ENCODE results near the gene CELF1.

CELF1 gene

GRCh38 chr11:47446833-47447232 lies 106.1 kb downstream of the CELF1 start:
- H3K4me1 ChIP-seq (ENCODE audit: control insufficient read depth in 5 of 5, insufficient read depth in 5 of 5, low read length in 5 of 5): peaks cover 0 to 16% (median 4%) of the 10 kb centered on the region in 5 donors
- no peak overlapping the region for H3K4me3 ChIP-seq (ENCODE audit: low read depth in 1 of 5, low read length in 5 of 5)
- no peaks in the 10 kb centered on the region for H3K27me3 ChIP-seq (ENCODE audit: control insufficient read depth in 5 of 5, insufficient read depth in 4 of 5, low read length in 5 of 5)
- no peak overlapping the region for H3K9ac ChIP-seq (ENCODE audit: low read length in 5 of 5)
- H3K36me3 ChIP-seq (ENCODE audit: control insufficient read depth in 5 of 5, insufficient read depth in 5 of 5, low read length in 5 of 5): peaks cover 0 to 7% (median 2%) of the 10 kb centered on the region in 5 donors
- H3K27ac ChIP-seq (ENCODE audit: low read depth, low read length): no peak overlapping the region
- no peaks in the 10 kb centered on the region for H3K9me3 ChIP-seq (ENCODE audit: control insufficient read depth in 5 of 5, low read length in 5 of 5)

- H3K27ac ChIP-seq (ENCODE audit: low read depth, low read length): no peak overlapping the region
- peaks cover 0 to 7% (median 2%) of the 10 kb centered on the region in 5 donors for H3K36me3 ChIP-seq (ENCODE audit: control insufficient read depth in 5 of 5, insufficient read depth in 5 of 5, low read length in 5 of 5)
- H3K4me1 ChIP-seq (ENCODE audit: control insufficient read depth in 5 of 5, insufficient read depth in 5 of 5, low read length in 5 of 5): peaks cover 0 to 16% (median 4%) of the 10 kb centered on the region in 5 donors
- H3K9me3 ChIP-seq (ENCODE audit: control insufficient read depth in 5 of 5, low read length in 5 of 5): no peaks in the 10 kb centered on the region
- no peak overlapping the region for H3K4me3 ChIP-seq (ENCODE audit: low read depth in 1 of 5, low read length in 5 of 5)
- H3K27me3 ChIP-seq (ENCODE audit: control insufficient read depth in 5 of 5, insufficient read depth in 4 of 5, low read length in 5 of 5): no peaks in the 10 kb centered on the region
- no peak overlapping the region for H3K9ac ChIP-seq (ENCODE audit: low read length in 5 of 5)
Measured at GRCh38 chr11:47445840-47446239, 107.1 kb downstream of the CELF1 start.

GRCh38 chr11:47443817-47444216 lies 109.1 kb downstream of the CELF1 start:
- H3K27ac ChIP-seq (ENCODE audit: low read depth, low read length): no peak overlapping the region
- no peak overlapping the region for H3K9ac ChIP-seq (ENCODE audit: low read length in 5 of 5)
- no peaks in the 10 kb centered on the region for H3K9me3 ChIP-seq (ENCODE audit: control insufficient read depth in 5 of 5, low read length in 5 of 5)
- H3K4me3 ChIP-seq (ENCODE audit: low read depth in 1 of 5, low read length in 5 of 5): no peak overlapping the region
- no peaks in the 10 kb centered on the region for H3K27me3 ChIP-seq (ENCODE audit: control insufficient read depth in 5 of 5, insufficient read depth in 4 of 5, low read length in 5 of 5)
- peaks cover 0 to 7% (median 2%) of the 10 kb centered on the region in 5 donors for H3K36me3 ChIP-seq (ENCODE audit: control insufficient read depth in 5 of 5, insufficient read depth in 5 of 5, low read length in 5 of 5)
- peaks cover 0 to 16% (median 4%) of the 10 kb centered on the region in 5 donors for H3K4me1 ChIP-seq (ENCODE audit: control insufficient read depth in 5 of 5, insufficient read depth in 5 of 5, low read length in 5 of 5)

- Histone ChIP-seq H3K9me3 (ENCODE audit: control insufficient read depth in 5 of 5, low read length in 5 of 5) (no peaks in the 10 kb centered on the region), H3K4me1 (ENCODE audit: control insufficient read depth in 5 of 5, insufficient read depth in 5 of 5, low read length in 5 of 5) (peaks cover 0 to 17% (median 4%) of the 10 kb centered on the region in 5 donors), H3K36me3 (ENCODE audit: control insufficient read depth in 5 of 5, insufficient read depth in 5 of 5, low read length in 5 of 5) (peaks cover 0 to 7% (median 2%) of the 10 kb centered on the region in 5 donors), H3K4me3 (ENCODE audit: low read depth in 1 of 5, low read length in 5 of 5) (no peak overlapping the region), H3K27me3 (ENCODE audit: control insufficient read depth in 5 of 5, insufficient read depth in 4 of 5, low read length in 5 of 5) (no peaks in the 10 kb centered on the region), H3K27ac (ENCODE audit: low read depth, low read length) (no peak overlapping the region), H3K9ac (ENCODE audit: low read length in 5 of 5) (peak overlapping the region in 1 of 5 donors; percentile 20)
Measured at GRCh38 chr11:47443028-47443700, 109.8 kb downstream of the CELF1 start.

GRCh38 chr11:47442514-47442913 lies 110.4 kb downstream of the CELF1 start:
- H3K9ac ChIP-seq (ENCODE audit: low read length in 5 of 5): peak overlapping the region in 1 of 5 donors; percentile 20

GRCh38 chr11:47441421-47441820 lies 111.5 kb downstream of the CELF1 start:
- no peaks in the 10 kb centered on the region for H3K9me3 ChIP-seq (ENCODE audit: control insufficient read depth in 5 of 5, low read length in 5 of 5)
- no peaks in the 10 kb centered on the region for H3K36me3 ChIP-seq (ENCODE audit: control insufficient read depth in 5 of 5, insufficient read depth in 5 of 5, low read length in 5 of 5)
- H3K27me3 ChIP-seq (ENCODE audit: control insufficient read depth in 5 of 5, insufficient read depth in 4 of 5, low read length in 5 of 5): no peaks in the 10 kb centered on the region
- peaks cover 0 to 27% (median 12%) of the 10 kb centered on the region in 5 donors for H3K4me1 ChIP-seq (ENCODE audit: control insufficient read depth in 5 of 5, insufficient read depth in 5 of 5, low read length in 5 of 5)
- no peak overlapping the region for H3K9ac ChIP-seq (ENCODE audit: low read length in 5 of 5)
- no peak overlapping the region for H3K27ac ChIP-seq (ENCODE audit: low read depth, low read length)
- H3K4me3 ChIP-seq (ENCODE audit: low read depth in 1 of 5, low read length in 5 of 5): no peak overlapping the region

More at GRCh38 chr11:47442514-47442913, 110.4 kb downstream of the CELF1 start:
- no peak overlapping the region for H3K27ac ChIP-seq (ENCODE audit: low read depth, low read length)
- H3K4me3 ChIP-seq (ENCODE audit: low read depth in 1 of 5, low read length in 5 of 5): no peak overlapping the region
- peaks cover 0 to 24% (median 10%) of the 10 kb centered on the region in 5 donors for H3K4me1 ChIP-seq (ENCODE audit: control insufficient read depth in 5 of 5, insufficient read depth in 5 of 5, low read length in 5 of 5)
- no peaks in the 10 kb centered on the region for H3K9me3 ChIP-seq (ENCODE audit: control insufficient read depth in 5 of 5, low read length in 5 of 5)
- H3K36me3 ChIP-seq (ENCODE audit: control insufficient read depth in 5 of 5, insufficient read depth in 5 of 5, low read length in 5 of 5): peaks cover 0 to 3% (median 1%) of the 10 kb centered on the region in 5 donors
- no peaks in the 10 kb centered on the region for H3K27me3 ChIP-seq (ENCODE audit: control insufficient read depth in 5 of 5, insufficient read depth in 4 of 5, low read length in 5 of 5)

- Histone ChIP-seq H3K4me3 (ENCODE audit: low read depth in 1 of 5, low read length in 5 of 5) (no peak overlapping the region), H3K9me3 (ENCODE audit: control insufficient read depth in 5 of 5, low read length in 5 of 5) (no peaks in the 10 kb centered on the region), H3K4me1 (ENCODE audit: control insufficient read depth in 5 of 5, insufficient read depth in 5 of 5, low read length in 5 of 5) (peaks cover 0 to 27% (median 12%) of the 10 kb centered on the region in 5 donors), H3K27me3 (ENCODE audit: control insufficient read depth in 5 of 5, insufficient read depth in 4 of 5, low read length in 5 of 5) (no peaks in the 10 kb centered on the region), H3K9ac (ENCODE audit: low read length in 5 of 5) (no peak overlapping the region), H3K36me3 (ENCODE audit: control insufficient read depth in 5 of 5, insufficient read depth in 5 of 5, low read length in 5 of 5) (no peaks in the 10 kb centered on the region), H3K27ac (ENCODE audit: low read depth, low read length) (no peak overlapping the region)
Measured at GRCh38 chr11:47440054-47440476, 112.9 kb downstream of the CELF1 start.

GRCh38 chr11:47438721-47439120 lies 114.2 kb downstream of the CELF1 start:
- no peak overlapping the region for H3K4me3 ChIP-seq (ENCODE audit: low read depth in 1 of 5, low read length in 5 of 5)
- no peaks in the 10 kb centered on the region for H3K36me3 ChIP-seq (ENCODE audit: control insufficient read depth in 5 of 5, insufficient read depth in 5 of 5, low read length in 5 of 5)
- H3K9ac ChIP-seq (ENCODE audit: low read length in 5 of 5): no peak overlapping the region
- no peaks in the 10 kb centered on the region for H3K9me3 ChIP-seq (ENCODE audit: control insufficient read depth in 5 of 5, low read length in 5 of 5)
- H3K27ac ChIP-seq (ENCODE audit: low read depth, low read length): no peak overlapping the region
- H3K4me1 ChIP-seq (ENCODE audit: control insufficient read depth in 5 of 5, insufficient read depth in 5 of 5, low read length in 5 of 5): peaks cover 0 to 35% (median 17%) of the 10 kb centered on the region in 5 donors
- H3K27me3 ChIP-seq (ENCODE audit: control insufficient read depth in 5 of 5, insufficient read depth in 4 of 5, low read length in 5 of 5): no peaks in the 10 kb centered on the region

- H3K4me3 ChIP-seq (ENCODE audit: low read depth in 1 of 5, low read length in 5 of 5): no peak overlapping the region
- no peaks in the 10 kb centered on the region for H3K9me3 ChIP-seq (ENCODE audit: control insufficient read depth in 5 of 5, low read length in 5 of 5)
- no peak overlapping the region for H3K9ac ChIP-seq (ENCODE audit: low read length in 5 of 5)
- H3K27me3 ChIP-seq (ENCODE audit: control insufficient read depth in 5 of 5, insufficient read depth in 4 of 5, low read length in 5 of 5): no peaks in the 10 kb centered on the region
- H3K36me3 ChIP-seq (ENCODE audit: control insufficient read depth in 5 of 5, insufficient read depth in 5 of 5, low read length in 5 of 5): no peaks in the 10 kb centered on the region
- peaks cover 0 to 28% (median 17%) of the 10 kb centered on the region in 5 donors for H3K4me1 ChIP-seq (ENCODE audit: control insufficient read depth in 5 of 5, insufficient read depth in 5 of 5, low read length in 5 of 5)
- H3K27ac ChIP-seq (ENCODE audit: low read depth, low read length): no peak overlapping the region
Measured at GRCh38 chr11:47437746-47438418, 115.0 kb downstream of the CELF1 start.

GRCh38 chr11:47437218-47437745 lies 115.7 kb downstream of the CELF1 start:
- no peak overlapping the region for H3K27ac ChIP-seq (ENCODE audit: low read depth, low read length)
- H3K4me3 ChIP-seq (ENCODE audit: low read depth in 1 of 5, low read length in 5 of 5): no peak overlapping the region
- no peaks in the 10 kb centered on the region for H3K36me3 ChIP-seq (ENCODE audit: control insufficient read depth in 5 of 5, insufficient read depth in 5 of 5, low read length in 5 of 5)
- H3K9ac ChIP-seq (ENCODE audit: low read length in 5 of 5): no peak overlapping the region
- H3K27me3 ChIP-seq (ENCODE audit: control insufficient read depth in 5 of 5, insufficient read depth in 4 of 5, low read length in 5 of 5): no peaks in the 10 kb centered on the region
- H3K9me3 ChIP-seq (ENCODE audit: control insufficient read depth in 5 of 5, low read length in 5 of 5): no peaks in the 10 kb centered on the region
- H3K4me1 ChIP-seq (ENCODE audit: control insufficient read depth in 5 of 5, insufficient read depth in 5 of 5, low read length in 5 of 5): peaks cover 0 to 22% (median 15%) of the 10 kb centered on the region in 5 donors
